ENCODE results near the gene ACP3.
"Not testable (repeated sequence)": the region's sequence is repeated elsewhere in the genome, so short reads cannot be mapped to it uniquely, and the experiment has no call there.

The ACP3 gene

DNA sequence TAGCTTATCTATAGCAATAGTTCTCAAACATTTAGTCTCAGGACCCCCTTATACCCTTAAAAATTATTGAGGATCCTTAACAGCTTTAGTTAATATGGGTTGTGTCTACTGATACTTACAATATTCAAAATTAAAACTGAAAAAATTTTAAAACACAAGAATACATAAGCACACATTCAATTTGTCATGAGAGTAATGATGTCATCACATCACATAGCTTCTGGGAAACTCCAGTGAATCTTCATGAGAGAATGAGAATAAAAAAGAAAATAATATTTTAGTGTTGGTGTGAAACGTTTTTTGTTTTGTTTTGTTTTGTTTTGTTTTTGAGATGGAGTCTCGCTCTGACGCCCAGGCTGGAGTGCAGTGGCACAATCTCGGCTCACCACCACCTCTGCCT is 25.2 kb upstream of the ACP3 start:
- DNase-seq (ENCODE audit: low read depth) = no peak
- TF ChIP-seq, protein P1, sequence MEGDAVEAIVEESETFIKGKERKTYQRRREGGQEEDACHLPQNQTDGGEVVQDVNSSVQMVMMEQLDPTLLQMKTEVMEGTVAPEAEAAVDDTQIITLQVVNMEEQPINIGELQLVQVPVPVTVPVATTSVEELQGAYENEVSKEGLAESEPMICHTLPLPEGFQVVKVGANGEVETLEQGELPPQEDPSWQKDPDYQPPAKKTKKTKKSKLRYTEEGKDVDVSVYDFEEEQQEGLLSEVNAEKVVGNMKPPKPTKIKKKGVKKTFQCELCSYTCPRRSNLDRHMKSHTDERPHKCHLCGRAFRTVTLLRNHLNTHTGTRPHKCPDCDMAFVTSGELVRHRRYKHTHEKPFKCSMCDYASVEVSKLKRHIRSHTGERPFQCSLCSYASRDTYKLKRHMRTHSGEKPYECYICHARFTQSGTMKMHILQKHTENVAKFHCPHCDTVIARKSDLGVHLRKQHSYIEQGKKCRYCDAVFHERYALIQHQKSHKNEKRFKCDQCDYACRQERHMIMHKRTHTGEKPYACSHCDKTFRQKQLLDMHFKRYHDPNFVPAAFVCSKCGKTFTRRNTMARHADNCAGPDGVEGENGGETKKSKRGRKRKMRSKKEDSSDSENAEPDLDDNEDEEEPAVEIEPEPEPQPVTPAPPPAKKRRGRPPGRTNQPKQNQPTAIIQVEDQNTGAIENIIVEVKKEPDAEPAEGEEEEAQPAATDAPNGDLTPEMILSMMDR (IDR thresholded peaks at IDR 0.05; ENCODE audit: insufficient read depth, low read depth, low read length, missing control alignments) = no peak
- no peak overlapping the region for H3K4me3 ChIP-seq (ENCODE audit: low read depth, low read length)

DNA sequence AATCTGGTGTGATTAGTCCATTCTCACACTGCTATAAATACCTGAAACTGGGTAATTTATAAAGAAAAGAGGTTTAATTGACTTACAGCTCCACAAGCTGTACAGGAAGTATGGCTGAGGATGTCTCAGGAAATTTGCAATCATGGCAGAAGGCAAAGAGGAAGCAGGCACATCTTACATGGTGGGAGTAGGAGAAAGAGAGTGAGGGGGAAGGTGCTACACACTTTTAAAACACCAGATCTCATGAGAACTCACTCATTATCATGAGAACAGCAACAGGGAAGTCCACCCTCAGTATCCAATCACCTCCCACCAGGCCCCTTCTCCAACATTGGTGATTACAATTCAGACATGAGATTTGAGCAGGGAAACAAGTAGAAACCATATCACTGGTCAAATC is 24.0 kb upstream of the ACP3 start:
- no peak for DNase-seq (ENCODE audit: low read depth)
- TF ChIP-seq, protein P1 (IDR thresholded peaks at IDR 0.05; ENCODE audit: insufficient read depth, low read depth, low read length, missing control alignments) = no peak
- H3K4me3 ChIP-seq (ENCODE audit: low read depth, low read length) = no peak overlapping the region

DNA sequence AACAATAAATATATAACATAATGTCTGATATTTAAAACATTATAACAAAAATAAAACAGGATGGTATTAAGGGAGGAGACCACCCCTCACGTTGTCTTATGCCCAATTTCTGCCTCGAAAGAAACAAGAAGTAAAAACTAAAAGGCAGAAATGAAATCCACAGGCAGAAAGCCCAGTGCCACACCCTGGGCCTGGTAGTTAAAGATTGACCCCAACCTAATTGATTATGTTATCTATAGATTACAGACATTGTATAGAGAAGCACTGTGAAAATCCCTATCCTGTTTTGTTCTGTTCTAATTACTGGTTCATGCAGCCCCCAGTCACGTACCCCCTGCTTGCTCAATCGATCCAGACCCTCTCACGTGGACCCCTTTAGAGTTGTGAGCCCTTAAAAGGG is 22.3 kb upstream of the ACP3 start:
- no peak for DNase-seq (ENCODE audit: low read depth)
- no peak overlapping the region for H3K4me3 ChIP-seq (ENCODE audit: low read depth, low read length)
- TF ChIP-seq, protein P1 (IDR thresholded peaks at IDR 0.05; ENCODE audit: insufficient read depth, low read depth, low read length, missing control alignments) = no peak

DNA sequence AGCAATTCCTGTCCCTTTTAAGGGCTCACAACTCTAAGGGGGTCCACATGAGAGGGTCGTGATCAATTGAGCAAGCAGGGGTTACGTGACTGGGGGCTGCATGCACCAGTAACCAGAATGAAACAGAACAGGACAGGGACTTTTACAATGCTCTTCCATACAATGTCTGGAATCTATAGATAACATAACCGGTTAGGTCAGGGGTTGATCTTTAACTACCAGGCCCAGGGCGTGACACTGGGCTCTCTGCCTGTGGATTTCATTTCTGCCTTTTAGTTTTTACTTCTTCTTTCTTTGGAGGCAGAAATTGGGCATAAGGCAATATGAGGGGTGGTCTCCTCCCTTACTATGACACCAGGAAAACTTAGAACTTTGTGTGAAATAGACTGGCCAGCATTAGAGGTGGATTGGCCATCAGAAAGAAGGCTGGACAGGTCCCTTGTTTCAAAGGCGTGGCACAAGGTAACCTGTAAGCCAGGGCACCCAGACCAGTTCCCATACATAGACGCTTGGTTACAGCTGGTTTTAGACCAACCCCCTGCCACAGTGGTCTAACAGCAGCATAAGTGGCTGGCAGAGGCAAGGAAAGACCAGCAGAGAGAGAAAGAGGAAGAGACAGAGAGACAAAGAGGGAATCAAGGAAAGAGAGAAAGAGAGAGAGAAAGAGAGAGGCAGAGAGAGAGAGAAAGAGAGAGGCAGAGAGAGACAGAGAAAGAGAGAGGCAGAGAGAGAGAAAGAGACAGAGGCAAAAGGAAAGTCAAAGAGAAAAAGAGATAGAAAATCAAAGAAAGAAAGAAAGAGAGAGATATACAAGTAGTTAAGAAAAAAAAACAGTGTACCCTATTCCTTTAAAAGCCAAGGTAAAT is 13.6 kb upstream of the ACP3 start:
- DNase-seq (ENCODE audit: low read depth); H3K4me3 ChIP-seq (ENCODE audit: low read depth, low read length): not testable (repeated sequence)

DNA sequence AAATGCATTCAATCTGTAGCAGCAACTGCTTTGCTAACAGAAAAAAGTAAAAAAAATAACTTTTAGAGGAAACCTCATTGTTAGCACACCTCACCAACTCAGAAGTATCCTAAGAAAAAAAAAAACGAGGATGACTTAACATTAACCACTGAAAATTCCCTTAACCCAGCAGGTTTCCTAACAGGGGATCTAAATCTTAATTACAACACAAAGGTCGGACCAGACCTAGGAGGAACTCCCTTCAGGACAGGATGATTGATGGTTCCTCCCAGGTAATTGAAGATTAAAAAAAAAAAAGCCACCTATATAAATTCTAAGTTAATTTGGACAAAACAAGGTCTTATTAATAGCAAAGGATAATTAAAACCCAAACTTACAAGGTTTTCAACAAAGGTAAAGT is 12.9 kb upstream of the ACP3 start:
- H3K4me3 ChIP-seq (ENCODE audit: low read depth, low read length); DNase-seq (ENCODE audit: low read depth): not testable (repeated sequence)

DNA sequence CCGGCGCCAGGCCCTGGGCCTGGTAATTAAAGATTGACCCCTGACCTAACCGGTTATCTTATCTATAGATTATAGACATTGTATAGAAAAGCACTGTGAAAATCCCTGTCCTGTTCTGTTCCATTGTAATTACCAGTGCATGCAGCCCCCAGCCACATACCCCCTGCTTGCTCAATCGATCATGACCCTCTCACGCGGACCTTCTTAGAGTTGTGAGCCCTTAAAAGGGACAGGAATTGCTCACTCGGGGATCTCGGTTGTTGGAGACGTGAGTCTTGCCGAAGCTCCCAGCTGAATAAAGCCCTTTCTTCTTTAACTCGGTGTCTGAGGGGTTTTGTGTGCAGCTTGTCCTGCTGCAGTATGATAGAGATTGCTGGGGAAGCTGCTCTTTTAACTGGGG is 7.2 kb upstream of the ACP3 start:
- not testable (repeated sequence) for DNase-seq (ENCODE audit: low read depth); H3K4me3 ChIP-seq (ENCODE audit: low read depth, low read length)

DNA sequence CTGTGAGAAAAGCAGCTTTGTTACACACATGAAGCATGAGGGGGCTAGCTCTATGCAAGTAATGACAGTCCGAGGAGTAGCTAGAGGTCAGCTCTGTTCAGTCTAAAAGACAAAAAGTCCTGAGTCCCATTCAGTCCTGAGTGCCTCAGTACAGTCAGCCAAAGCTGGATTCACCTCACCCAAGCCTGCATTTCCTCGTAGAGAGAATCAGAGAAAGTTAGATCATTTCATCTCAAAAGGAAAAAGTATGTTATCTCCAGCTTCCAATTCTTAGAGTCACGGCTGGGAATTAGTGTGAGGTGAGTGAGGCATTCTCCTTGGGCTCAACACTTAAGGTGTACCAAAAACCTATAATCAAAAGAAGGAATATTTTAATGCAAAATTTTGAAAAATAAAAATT is 5.9 kb upstream of the ACP3 start:
- H3K4me3 ChIP-seq (ENCODE audit: low read depth, low read length) = no peak overlapping the region
- TF ChIP-seq, protein P1 (IDR thresholded peaks at IDR 0.05; ENCODE audit: insufficient read depth, low read depth, low read length, missing control alignments) = no peak
- no peak for DNase-seq (ENCODE audit: low read depth)

DNA sequence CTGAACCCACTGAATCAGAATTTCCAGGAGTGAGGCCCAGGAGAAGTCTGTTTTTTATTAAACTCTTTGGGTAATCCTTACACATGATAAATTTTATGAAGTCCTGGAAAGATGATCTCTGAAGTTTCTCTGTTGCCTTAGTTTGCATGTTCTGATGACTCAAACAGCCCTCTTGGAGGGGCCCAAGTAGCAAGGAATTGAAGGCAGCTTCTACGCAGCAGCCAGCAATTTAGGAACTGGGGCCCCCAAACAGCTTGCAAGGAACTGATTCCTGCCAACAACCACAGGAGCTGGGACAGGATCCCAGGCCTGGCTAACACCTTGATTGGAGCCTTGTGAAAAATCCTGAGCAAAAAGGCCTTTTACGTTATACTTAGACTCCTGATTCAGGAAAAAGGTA is 5.4 kb upstream of the ACP3 start:
- DNase-seq (ENCODE audit: low read depth) = no peak
- TF ChIP-seq, protein P1 (IDR thresholded peaks at IDR 0.05; ENCODE audit: insufficient read depth, low read depth, low read length, missing control alignments) = no peak
- no peak overlapping the region for H3K4me3 ChIP-seq (ENCODE audit: low read depth, low read length)

Measured in GM12865 (cell line).